ENCODE results near the gene DNM1.

DNA sequence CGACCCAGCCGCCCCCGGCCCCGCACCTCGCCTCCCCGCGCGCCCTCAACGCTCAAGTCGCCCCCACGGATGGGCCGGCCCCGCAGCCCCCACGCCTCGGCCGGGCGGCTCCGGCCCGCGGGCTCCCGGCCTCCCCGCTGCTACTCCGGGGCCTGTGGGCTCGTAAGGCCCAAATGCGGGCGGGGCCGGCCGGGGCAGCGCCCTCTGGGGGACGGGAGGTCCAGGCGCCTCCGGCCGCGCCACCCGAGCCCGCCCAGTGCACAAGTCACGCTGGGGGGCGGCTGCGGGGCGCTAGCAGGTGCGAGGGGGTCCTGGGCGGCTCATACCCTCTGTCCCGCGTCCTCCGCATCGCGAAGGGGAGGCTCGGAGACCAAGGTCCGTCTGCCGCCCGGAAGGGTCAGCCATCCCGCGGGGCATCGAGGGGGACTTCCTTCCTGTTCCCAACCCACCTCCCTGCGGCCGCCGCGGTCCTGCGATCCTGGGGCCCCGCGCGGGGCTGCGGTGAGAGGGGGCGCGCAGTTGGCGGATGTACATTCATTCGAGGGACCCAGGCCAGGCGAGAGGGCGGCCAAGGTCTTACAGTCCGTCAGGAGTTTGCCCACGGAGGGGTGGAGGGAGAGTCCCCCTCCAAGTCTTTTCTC is 11.7 kb upstream of the DNM1 start, which contains the start of gene CIZ1:
- TF ChIP-seq POLR2A (IDR thresholded peaks at IDR 0.05), result peak in 1 of 2 donors; percentile 35
- peak; percentile 23 to 91 for TF ChIP-seq CTCF (IDR thresholded peaks at IDR 0.05)
- TF ChIP-seq POLR2AphosphoS5 (IDR thresholded peaks at IDR 0.05), result peak in 1 of 3 donors; percentile 29
- TF ChIP-seq EP300 (IDR thresholded peaks at IDR 0.05), result no peak
